Stimulated activated CD8-positive, alpha-beta memory T cell treated with anti-CD3 and anti-CD28 coated beads, Interleukin-2, amount 100 ng/mL, for 48 hours (primary cell): ENCODE data around the gene AKT3.
"Not testable (repeated sequence)": the region's sequence is repeated elsewhere in the genome, so short reads cannot be mapped to it uniquely, and the experiment has no call there.

Experiments used
- DNase-seq, 2 donors: peaks; one replicate each; pipeline ENCODE4 v3.0.0-alpha.2; 2020; ENCODE audit warnings: low read depth in 2 of 2

AKT3 gene

DNA sequence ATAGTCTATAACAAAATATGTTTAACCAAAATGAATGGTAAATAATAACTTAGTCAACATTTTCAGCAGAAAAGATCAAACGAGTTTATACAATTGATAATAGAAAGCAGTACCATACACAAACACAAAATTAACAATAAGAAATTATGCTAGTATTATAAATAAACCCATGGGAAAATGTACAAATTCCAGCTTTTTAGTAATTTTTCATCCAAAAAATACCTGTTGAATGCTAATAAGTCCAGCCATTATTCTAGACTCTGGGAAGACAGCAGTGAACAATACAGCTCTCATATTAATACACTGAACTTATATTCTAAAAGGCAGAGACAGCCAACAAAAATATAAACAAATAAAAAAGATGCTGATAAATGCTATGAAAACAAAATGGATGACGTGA is 66.3 kb downstream of the AKT3 start:
- DNase-seq: no peak

DNA sequence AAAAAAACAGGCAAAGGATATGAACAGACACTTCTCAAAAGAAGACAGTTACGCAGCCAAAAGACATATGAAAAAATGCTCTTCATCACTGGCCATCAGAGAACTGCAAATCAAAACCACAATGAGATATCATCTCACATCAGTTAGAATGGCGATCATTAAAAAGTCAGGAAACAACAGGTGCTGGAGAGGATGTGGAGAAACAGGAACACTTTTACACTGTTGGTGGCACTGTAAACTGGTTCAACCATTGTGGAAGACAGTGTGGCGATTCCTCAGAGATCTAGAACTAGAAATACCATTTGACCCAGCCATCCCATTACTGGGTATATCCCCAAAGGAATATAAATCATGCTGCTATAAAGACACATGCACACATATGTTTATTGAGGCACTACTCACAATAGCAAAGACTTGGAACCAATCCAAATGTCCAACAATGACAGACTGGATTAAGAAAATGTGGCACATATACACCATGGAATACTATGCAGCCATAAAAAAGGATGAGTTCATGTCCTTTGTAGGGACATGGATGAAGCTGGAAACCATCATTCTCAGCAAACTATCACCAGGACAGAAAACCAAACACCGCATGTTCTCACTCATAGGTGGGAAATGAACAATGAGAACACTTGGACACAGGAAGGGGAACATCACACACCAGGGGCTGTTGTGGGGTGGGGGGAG is 77.5 kb downstream of the AKT3 start:
- not testable (repeated sequence) for DNase-seq

DNA sequence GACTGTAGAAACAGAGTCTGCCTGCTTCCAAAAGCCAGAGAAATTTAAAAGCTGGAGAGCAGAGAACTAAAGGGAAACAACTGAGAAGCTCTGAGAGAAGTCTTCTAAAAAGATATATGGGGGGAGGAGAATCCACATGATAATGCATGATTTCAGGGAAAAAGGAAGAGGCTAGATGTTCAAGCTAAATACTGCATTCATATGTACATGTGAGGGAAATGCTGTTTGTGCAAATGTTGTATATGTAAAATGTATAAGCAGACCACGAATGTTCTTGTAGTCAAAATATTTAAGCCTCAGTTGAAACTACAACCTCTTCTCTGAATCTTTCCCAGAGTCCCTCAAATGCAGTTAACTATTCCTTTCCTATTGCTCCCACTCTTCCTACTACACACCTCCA is 79.2 kb downstream of the AKT3 start:
- no peak for DNase-seq

DNA sequence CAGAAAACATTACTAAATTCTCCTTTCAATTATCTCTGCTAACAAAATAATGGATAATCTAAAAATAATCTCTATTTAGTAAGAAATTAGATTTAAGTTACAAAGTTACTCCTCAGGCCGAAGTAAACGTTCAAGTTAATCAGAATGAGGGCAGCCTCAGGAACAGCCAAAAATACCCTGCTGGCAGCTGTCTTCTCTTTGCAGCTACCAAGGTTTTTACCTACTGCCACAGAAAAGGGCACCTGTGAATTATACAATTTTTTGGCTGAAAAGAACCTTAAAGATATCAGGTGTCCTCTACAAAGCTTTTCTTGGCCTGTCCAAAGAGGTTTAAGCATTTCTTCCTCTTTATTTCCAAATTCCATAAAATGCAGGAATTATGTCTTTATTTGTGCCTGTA is 84.4 kb downstream of the AKT3 start:
- no peak for DNase-seq

DNA sequence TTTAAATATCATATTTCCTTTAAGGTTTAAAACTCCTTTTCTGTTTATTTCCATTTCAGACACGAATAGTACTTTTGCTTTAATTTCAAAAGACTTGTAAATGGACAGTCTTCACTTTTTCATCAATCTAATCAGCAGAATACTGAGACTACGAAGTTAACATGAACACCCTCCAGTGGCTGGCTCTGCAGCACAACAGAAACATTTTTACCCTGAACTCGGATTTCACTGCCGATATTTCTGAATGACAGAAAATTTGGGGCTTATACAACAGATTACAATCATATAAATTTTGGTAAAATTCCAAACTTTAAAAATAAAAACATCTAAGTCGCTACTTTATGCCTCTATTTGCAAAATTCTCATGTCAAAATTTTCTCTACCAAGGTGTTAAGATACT is 86.2 kb downstream of the AKT3 start:
- no peak for DNase-seq

DNA sequence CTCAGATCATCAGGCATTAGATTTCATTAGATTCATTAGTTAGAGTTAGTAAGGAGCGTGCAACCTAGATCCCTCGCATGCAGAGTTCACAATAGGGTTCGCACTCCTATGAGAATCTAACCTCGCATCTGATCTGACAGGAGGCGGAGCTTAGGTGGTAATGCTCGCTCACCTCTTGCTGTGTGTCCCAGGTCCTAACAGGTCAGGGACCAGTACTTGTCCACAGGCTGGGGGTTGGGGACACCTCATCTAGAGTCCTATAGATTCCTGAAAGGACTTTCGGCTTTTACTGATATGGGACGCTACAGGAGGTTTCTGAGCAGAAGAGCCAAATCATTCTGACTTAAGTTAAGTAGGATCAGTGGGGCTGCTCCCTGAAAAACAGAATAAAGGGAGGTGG is 91.4 kb downstream of the AKT3 start:
- no peak for DNase-seq

DNA sequence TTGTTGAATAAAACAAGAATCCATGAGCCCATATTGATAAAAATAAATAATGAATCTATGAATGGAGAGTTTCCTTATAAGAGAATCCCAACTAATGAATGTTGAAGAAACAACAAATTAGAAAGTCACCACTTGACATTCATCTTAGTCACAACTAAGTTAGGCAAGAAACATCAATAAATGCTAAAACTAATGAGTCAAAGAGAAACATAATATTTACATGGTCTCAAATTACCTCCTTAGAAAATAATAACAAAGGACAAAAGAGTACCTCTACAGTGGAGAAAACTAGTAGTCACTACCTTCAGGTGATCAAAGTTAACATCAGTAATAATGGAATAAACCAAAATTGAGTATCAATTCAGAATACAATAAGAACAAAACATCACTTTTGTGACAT is 93.5 kb downstream of the AKT3 start:
- DNase-seq: no peak

DNA sequence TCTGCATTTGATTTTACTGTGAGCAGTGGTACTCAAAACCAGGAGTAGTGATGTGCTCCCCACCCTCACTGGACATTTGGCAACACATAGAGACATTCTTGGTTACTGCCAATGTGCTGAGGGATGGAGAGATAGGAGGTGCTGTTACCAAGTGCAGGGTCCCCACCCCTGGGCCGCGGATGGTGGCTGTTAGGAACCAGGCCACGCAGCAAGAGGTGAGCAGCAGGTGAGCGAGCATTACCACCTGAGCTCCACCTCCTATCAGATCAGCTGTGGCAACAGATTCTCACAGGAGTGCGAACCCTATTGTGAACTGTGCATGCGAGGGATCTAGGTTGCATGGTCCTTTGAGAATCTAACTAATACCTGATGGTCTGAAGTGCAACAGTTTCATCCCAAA is 95.7 kb downstream of the AKT3 start:
- no peak for DNase-seq

DNA sequence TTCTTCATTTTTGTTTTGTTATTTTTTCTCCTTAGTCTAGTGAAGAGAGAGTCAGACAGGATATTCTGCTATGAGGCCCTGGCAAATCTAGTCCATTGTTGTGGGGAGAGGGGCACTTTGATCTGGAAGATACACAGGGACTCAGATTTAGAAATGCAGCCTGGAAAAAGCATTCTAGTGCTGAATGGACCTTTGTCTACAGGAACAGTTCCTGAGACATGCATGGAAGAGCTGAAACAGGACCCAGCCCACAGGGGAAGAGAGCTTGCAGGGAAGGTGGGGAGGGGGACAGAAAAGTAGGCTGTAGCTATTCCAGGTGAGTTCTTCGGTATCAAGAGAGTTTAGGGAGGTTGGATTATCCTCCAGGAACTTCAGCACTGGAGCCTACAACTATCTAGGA is 98.5 kb downstream of the AKT3 start:
- DNase-seq: no peak

DNA sequence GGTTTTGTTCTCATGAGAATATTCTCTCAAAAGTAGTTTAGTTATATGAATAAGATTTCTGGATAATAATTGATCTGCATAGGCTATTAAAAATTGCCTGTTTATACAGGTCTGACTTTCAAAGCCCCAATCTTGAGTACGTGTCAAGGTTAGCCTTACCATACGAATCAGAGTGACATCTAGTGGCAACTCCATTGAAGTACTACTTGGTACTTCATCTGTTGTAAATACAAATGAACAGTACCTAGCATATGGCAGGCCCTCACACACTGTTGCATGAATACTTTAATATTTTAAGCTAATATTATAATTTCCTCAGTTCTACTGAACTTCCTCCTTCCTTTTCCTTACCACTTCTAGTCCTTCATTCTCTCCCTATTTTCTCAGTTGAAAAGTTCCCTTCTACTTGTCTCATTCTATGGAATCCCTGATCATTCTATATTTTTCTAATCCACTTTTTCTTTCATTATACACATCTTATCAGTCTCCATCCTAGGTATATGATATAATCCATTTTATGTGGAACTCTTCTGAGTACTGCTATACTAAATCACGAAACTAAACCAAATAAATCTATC is 101.2 kb downstream of the AKT3 start:
- no peak for DNase-seq

DNA sequence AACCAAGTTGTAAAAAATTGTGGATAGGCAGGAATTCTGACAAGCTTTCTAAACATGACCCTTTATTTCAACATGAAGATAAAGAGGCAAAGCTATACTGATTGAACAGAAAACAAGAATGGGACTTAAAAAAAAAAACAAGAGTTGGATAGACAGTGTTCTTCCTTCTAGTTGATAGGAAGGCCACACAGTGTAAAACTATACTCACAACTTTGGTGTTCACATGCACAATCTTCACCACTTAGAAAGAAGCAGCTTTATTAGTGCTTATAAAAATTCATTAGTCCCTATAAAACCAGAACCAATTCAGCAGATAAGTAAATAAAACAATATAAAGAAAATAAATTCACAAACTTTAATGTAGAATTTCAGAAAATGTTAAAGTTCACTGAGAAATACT is 101.8 kb downstream of the AKT3 start:
- no peak for DNase-seq

DNA sequence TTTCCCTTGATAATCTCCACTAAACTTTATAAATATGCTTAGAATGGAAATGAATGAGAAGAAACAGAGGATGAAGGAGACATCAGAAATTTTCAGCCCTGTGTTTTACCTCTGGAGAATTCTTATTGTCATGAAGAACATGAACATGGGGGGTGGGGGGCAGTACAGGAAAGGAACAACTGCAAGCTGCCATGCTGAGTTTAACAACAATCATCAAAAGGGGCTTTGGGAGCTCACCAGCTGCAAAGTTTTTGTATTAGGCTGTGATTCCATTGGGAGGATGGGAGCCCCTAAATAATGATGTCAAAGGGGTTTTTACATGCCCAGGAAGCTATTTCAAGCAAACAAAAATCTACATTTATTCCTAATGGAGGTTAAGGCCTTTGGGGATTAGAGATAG is 103.3 kb downstream of the AKT3 start:
- no peak for DNase-seq

DNA sequence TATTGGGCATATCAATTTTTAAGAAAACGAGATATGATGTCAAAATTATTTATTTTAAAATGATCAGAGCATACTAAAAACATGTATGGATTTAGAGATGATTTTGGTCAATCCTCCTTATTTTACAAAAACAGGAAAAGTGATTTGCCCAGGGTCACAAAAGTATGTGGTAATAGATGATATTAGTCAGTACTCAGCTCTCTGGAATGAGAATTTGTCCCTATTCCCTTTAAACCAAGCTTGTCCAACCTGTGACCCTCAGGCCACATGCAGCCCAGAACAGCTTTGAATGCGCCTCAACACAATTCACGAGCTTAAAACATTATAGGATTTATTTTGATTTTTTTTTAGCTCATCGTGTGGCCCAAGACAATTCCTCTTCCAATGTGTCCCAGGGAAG is 104.7 kb downstream of the AKT3 start:
- no peak for DNase-seq

DNA sequence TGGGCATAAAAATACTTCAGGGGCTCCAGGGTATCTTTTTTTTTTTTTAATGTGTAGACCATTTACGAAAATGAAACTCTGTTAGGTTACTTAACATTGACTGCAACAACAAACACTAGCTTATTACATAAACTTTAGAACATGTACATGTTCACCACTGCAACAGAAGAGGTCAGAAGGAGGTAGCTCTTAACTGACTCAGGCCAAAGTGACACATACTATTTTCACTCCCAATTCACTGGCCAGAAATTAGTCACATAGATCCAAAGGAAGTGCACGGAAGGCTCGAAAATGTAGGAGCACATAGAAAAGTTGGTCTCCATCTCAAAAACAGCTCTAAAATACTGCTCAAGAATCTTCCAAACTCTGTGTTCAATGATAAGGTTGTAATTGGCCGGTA is 107.2 kb downstream of the AKT3 start:
- no peak for DNase-seq

DNA sequence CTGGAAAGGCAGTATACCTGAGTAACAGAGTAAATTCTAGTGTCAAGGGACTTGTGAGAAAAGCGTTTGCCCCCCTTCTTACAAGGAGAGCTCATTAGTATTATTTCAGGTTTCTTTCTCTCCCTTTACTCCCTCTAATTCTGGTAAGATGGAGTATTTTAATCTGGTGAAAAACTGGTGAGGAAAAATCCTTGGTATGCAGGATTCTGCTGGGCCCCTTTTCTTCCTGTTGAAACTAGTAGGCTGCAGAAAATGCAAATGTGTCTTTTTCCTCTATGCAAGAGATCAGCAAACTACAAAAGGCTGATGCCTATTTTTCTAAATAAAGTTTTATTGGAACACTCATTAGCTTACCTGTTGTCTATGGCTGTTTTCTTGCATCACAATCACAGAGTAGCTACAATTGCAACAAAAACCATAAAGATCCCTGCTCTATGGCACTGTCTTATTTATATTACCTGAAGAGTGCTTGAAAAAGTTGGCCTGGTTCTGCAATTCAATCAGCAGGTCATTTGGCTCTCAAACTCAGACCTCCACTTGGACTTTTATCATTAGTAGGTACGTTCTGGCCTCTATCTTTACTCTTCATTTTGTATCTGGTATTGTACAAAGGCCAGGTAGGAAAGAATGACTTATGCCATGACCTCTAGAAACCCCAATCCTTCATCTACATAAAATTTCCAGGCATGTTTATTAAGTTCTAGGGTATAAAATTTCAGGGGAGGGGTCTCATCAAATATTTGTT is 109.6 kb downstream of the AKT3 start:
- no peak for DNase-seq

DNA sequence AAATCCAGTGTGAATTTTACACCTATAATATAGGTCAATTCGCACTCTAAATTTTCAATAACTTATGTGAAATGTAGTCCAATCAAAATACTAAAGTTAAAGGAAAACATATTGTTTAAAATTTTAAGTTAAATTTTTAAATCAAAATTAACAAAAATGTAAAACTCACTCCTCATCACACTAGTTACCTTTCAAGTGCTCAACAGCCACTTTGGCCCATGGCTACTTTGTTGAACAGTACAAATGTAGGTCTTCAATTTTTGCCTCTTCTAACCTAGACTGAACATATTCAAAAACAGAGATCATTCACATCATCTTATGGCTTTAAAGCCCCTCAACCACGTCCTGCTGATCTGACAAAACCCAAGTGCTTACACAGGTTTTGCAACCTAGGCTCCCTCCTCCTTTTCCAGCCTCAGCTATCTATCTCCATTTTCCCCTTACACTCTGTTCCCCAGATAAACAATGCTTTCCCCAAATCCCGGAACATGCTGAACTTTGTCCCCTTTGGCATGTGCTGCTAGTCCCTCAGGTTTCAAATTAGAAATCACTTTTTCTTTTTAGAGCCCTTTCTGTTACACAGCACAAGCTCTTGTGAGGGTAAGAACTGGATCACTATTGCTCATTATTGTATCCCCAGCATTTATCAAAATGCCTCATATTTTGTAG is 110.6 kb downstream of the AKT3 start:
- DNase-seq: no peak

DNA sequence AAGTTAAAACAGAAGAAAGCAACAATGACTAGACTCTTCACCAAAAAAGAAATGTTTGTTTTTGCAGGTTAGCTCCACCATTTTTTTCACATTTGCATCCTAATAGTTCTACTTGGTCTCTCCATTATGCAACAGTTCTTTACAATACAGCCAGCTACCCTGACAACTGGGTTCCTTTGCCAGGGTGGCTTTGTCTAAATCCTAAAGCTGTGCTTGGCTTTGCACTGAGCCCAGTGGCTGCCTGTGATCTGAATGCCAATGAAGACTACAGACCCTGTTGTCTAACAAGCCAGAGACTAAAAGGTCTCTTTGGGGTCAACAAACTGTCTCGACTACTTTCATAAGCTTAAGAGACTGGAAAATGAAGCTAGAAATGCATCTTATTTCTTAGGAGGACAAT is 112.0 kb downstream of the AKT3 start:
- DNase-seq: no peak

DNA sequence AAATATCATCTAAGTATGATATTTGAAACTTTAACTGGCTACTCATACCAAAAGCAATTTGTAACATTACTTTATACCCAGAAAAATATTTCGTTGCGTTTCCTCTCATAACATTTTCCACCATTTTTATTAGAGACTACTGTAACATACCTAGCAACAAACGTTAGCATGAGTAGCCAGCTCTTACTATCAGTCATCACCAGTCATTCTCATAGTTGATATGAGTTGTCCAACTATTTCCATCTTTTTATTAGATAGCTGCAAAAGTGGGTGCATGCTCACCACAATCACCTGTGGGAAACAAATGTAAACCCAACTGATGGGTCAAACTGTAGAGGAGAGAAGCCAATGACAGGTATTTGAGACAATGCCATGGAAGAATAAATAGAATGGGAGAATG is 114.6 kb downstream of the AKT3 start:
- DNase-seq: no peak

DNA sequence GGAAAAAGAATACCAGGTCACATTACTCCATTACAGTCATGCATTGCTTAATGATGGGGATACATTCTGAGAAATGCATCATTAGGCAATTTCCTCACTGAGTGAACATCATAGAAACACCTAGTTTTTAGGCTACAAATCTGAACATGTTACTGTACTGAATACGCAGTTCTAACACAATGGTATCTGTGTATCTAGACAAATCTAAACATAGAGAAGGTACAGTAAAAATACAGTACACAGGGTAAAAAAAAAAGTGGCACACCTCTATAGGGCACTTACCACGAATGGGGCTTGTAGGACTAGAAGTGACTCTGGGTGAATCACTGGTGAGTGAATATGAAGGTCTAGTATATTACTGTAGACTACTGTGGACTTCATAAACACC is 115.7 kb downstream of the AKT3 start:
- no peak for DNase-seq

DNA sequence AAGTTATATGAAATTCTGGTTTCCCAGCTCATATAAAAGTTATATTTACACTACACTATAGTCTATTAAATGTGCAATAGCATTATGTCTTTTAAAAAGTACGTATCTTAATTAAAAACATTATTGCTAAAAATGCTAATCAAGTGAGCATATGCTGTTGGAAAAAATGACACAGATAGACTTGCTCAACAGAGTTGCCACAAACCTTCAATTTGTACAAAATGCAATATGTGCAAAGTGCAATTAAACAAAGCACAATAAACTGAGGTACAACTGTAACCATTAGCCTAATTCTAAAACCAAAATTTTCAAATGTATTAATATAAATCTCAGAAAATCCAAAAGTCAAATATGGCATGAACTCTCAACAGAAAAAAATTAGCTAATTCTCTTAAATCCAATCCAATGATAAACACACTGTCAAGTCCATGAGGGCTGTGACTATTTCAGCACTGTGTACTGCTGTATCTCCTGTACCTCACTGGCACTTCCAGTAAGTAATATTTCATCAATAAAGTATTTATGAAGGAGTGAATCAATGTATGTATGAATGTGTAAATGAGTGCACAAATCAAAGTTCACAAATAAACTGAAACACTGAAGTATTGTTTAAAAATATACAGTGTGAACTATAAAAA is 116.3 kb downstream of the AKT3 start:
- no peak for DNase-seq

DNA sequence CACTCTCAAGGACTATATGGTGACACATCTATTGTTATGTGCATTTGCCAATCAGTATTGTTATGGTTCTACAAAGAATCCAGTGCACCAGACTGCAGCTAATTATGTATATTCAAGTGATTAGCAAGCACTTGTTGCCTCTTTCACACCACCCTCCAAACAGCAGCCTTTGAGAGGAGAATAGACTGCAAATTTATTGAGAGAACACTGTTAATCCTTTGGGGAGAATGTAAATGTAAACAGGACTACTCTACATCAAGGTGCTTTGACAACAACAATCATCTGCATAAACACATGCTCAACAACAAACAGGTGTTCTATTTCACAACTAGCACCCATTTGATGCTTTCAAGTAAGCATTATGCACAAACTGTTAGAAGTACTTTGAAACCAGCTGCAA is 117.4 kb downstream of the AKT3 start:
- DNase-seq: no peak

DNA sequence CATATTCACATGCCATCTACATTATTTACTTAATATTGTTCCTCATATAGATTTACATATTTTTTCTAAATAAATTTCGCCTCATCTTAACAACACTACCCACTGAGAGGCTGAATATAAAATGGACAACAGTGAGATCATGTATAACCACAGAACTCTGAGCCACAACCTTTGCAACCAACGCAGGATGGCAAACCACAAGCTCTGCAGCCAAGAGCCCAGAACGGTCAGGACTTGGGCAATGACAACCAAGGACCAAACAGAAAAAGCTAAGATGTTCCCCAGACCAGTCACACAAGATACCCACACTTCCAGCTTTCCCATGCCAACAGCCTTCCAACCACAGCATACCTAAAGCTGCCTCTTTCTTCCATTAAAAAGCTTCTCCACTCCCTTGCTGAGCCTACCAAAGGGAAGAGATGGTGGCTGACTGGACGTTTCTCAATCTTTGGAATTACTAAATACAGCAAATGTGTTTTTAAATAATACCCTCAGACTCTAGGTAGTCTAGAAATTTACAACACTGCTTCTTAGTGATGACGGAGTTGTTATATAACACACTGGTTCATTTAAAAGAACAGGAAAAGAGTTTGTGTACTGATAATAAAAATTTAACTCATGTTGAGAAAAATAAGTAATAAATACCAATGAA is 117.9 kb downstream of the AKT3 start:
- DNase-seq: no peak
